Right cardiac atrium (tissue), 5 donors: ENCODE results near the gene ARMC5. TPM values are rescaled to one million over a fixed set of nuclear protein-coding genes. Genes with fewer than 3 reads are reported as not detected.

Experiments used
- ATAC-seq, 2 donors: fragments of 200-7000 bp; cut with Tn5 transposase; one replicate each; pipeline versions ENCODE4 v1.8.0 to v1.9.1; 2020; ENCODE audit warnings: moderate library complexity in 2 of 2, mild to moderate bottlenecking in 1 of 2
- DNase-seq, 3 donors: peaks; one replicate each; pipeline ENCODE4 v3.0.0-alpha.2; 2020
- H3K27ac ChIP-seq: one replicate; pipeline ENCODE4 v1.5.1; 2013; ENCODE audit warnings: mild to moderate bottlenecking, low read length, control low read depth, moderate library complexity
- H3K27me3 ChIP-seq: one replicate; pipeline ENCODE4 v1.6.1; 2013; ENCODE audit not compliant: control insufficient read depth, insufficient read depth
- H3K4me1 ChIP-seq: one replicate; pipeline ENCODE4 v1.6.1; 2013; ENCODE audit warnings: low read length; ENCODE audit not compliant: control insufficient read depth, insufficient read depth
- H3K4me3 ChIP-seq: one replicate; pipeline ENCODE4 v1.5.1; 2013; ENCODE audit warnings: low read length, control low read depth
- H3K9me3 ChIP-seq: one replicate; pipeline ENCODE4 v1.6.1; 2013; ENCODE audit warnings: low read length; ENCODE audit not compliant: control insufficient read depth
- WGBS: extraction: QIAGEN DNeasy Blood & Tissue Kit; methylation state at CpG from one replicate; pipeline ENCODE4 v1.1.7; 2013; 5-methylcytosine and 5-hydroxymethylcytosine counted together
- intact Hi-C, 4 donors: fragments of 100-400 bp; cut with DNase I; formaldehyde crosslinking; loops; one replicate each; pipeline versions ENCODE4 v1.11.0 to v1.14.0; 2022 to 2023
- polyA plus RNA-seq: library from polyadenylated mRNA; stranded (reverse); fragments of 200-250 nt; gene quantifications from one replicate; pipeline ENCODE4 v1.2.3, GENCODE V29; 2013
- total RNA-seq, 4 donors: library from RNA; stranded (reverse); fragmentation: NEBNext Ultra II Directional; extraction: Animal tissue kit (Norgen Biotek cat#: 25700); gene quantifications; one replicate each; pipeline ENCODE4 v1.2.1, GENCODE V29; 2021
- donor health status: healthy with polysubstance abuse.
- donor health status: DM: no; HTN: yes; CAD: no.
- donor health status: DM: no; HTN: no; CAD: no.
- donor health status: DM: no; HTN: yes; CAD: no; lungs with severe emphysema.
- donor health status: DM: yes; HTN: yes; CAD: no.

ARMC5 gene
- total and polyA plus RNA-seq, 5 donors: 6.8 to 9.0 (median 7.9) TPM

DNA sequence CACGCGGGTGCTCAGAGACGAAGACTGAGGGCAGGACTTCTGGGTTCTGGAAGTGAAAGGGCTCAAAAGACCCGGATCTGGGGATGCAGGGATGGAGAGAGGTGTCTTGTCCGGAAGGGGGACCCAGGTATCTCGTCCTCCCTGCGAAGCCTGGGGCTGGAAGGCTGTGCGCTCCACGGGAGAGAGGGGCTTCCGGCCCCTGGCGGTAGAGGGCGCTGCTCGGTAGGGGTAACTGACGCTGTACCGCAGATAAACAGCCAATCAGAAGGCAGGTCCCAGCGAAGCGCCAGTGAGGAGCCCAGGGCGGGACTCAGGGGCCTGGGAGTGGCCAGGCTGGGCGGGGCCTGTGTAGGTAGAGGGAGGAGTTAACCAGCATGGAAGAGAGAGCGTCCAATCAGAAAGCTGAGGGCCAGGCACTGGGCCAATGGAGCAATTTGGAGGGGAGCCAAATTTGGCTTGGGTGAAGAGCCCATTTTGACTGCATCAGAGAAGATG lies 13.5 kb downstream of the ARMC5 start:
- peak; percentile 91 to 93 for ATAC-seq
- H3K27ac ChIP-seq: peak overlapping the region; percentile 98
- peak overlapping the region; percentile 80 for H3K4me3 ChIP-seq
- intact Hi-C loops: loop anchor here in 1 of 4 donors (10.0 kb wide), 1 partner anchor 222 kb away; no protein-coding TSS in a partner anchor
- H3K4me1 ChIP-seq: peaks cover 5% of the 10 kb centered on the region
- no peaks in the 10 kb centered on the region for H3K9me3 ChIP-seq
- peak; percentile 94 to 97 (median 96) for DNase-seq
- H3K27me3 ChIP-seq: no peaks in the 10 kb centered on the region
- 23% methylated on average over 20 of the region's 20 CpGs for WGBS

DNA sequence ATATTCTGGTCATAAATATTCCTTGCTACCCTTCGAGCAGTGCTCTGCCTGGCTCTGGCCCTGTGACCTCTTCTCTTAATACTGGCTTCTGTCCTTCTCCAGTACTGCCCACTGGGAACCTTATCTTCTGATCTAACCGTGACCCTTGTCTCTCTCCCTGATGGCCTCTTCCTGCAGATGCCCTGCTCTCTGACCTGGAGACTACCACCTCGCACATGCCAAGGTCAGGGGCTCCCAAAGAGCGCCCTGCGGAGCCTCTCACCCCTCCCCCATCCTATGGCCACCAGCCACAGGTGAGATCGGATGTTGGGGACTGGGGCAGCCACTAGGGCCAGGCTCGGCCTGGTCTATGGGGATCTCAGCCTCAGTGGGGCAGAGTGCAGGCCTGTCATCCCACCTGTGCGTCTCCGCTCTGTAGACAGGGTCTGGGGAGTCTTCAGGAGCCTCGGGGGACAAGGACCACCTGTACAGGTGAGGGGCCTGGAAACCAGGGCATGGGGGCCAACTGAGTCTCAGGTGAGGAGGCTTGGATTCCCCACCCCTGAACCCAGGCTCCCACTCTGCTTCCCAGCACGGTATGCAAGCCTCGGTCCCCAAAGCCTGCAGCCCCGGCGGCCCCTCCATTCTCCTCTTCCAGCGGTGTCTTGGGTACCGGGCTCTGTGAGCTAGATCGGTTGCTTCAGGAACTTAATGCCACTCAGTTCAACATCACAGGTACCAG lies 14.1 kb downstream of the ARMC5 start:
- 83% methylated on average over 17 of the region's 17 CpGs for WGBS
- no peaks in the 10 kb centered on the region for H3K9me3 ChIP-seq

DNA sequence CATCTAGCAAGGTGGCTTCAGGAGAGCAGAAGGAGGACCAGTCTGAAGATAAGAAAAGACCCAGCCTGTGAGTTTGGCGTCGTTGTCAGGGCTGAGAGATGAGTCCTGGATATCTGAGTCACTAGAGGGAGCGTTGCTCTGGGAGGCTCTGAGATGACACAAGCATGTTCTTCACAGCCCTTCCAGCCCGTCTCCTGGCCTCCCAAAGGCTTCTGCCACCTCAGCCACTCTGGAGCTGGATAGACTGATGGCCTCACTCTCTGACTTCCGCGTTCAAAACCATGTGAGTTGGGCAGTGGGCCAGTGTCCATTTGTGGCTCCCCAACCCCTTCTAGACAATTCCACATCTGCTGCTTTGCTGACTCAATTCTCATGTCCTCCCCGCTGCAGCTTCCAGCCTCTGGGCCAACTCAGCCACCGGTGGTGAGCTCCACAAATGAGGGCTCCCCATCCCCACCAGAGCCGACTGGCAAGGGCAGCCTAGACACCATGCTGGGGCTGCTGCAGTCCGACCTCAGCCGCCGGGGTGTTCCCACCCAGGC lies 14.9 kb downstream of the ARMC5 start:
- no peaks in the 10 kb centered on the region for H3K27me3 ChIP-seq
- H3K9me3 ChIP-seq: no peaks in the 10 kb centered on the region
- ATAC-seq (no peak), DNase-seq (peak in 2 of 3 donors; percentile 54 to 58)
- 68% methylated on average over 12 of the region's 12 CpGs for WGBS
- no peak overlapping the region for H3K4me3 ChIP-seq
- H3K4me1 ChIP-seq: peaks cover 5% of the 10 kb centered on the region
- intact Hi-C loops: loop anchor here in 1 of 4 donors (10.0 kb wide), 1 partner anchor 221 kb away; no protein-coding TSS in a partner anchor
- no peak overlapping the region for H3K27ac ChIP-seq

More for the DNA sequence above, 14.1 kb downstream of the ARMC5 start:
- Histone ChIP-seq H3K27ac (no peak overlapping the region), H3K4me1 (peaks cover 5% of the 10 kb centered on the region), H3K27me3 (no peaks in the 10 kb centered on the region), H3K4me3 (no peak overlapping the region)
- DNase-seq: peak in 2 of 3 donors; percentile 40 to 70
- intact Hi-C loops: loop anchor here in 1 of 4 donors (10.0 kb wide), 1 partner anchor 221 kb away; no protein-coding TSS in a partner anchor
- no peak for ATAC-seq

DNA sequence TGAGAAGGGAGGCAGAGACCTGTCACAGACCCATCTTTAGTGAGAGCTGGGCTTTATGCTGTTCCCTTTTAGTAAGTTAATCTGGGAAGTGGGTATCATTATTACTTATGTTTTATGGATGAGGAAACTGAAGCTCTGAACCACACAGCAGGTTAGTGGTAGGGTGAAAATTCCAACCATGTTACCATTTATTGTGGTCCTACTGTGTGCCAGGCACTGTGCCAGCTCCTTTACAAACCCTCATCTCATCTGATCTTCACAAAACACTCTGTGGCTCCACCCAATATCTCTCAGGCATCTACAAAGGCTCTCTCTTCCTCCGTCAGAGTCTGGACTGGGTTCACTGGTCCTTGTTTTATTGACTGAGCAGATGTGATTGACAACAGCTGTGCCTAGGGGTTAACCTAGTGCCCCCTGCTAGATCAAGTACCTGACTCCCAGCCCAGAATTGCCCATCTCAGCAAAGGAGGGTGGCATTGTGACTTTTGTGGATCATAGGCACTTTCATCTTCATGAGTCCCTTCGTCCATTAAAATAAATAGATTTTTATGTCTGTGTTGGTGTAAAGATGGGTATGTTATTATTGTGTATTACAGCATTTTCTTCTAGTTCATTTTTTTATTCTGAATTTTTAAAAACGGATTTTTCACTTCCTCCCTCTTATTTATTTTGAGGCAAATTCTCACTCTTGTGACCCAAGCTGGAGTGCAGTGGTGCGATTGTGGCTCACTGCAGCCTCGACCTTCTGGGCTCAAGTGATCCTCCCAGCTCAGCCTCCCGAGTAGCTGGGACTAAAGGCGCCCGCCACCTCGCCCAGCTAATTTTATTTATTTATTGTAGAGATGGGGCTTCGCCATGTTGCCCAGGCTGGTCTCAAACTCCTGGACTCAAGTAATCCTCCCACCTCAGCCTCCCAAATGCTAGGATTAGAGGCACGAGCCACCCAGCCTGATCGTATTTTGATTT lies 15.8 kb downstream of the ARMC5 start:
- DNase-seq (peak in 1 of 3 donors; percentile 10), ATAC-seq (no peak)
- intact Hi-C loops: loop anchor here in 1 of 4 donors (10.0 kb wide), 1 partner anchor 220 kb away; no protein-coding TSS in a partner anchor
- Histone ChIP-seq H3K27me3 (no peaks in the 10 kb centered on the region), H3K4me1 (peaks cover 5% of the 10 kb centered on the region), H3K4me3 (no peak overlapping the region), H3K27ac (no peak overlapping the region), H3K9me3 (no peaks in the 10 kb centered on the region)
- WGBS: 91% methylated on average over 12 of the region's 12 CpGs

DNA sequence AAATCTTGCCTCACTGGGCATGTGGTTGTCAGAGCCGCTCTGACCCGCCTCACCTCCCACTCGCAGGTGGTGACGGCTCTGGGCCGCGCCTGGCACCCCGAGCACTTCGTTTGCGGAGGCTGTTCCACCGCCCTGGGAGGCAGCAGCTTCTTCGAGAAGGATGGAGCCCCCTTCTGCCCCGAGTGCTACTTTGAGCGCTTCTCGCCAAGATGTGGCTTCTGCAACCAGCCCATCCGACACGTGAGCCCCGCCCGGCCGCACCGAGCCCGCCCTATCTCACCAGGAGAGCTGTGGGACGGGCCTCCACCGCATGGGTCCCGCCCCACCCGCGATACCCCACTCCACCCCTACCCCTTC lies 16.6 kb downstream of the ARMC5 start:
- intact Hi-C loops: loop anchor here in 1 of 4 donors (10.0 kb wide), 1 partner anchor 219 kb away; no protein-coding TSS in a partner anchor
- no peak for ATAC-seq
- Histone ChIP-seq H3K9me3 (no peaks in the 10 kb centered on the region), H3K4me1 (peaks cover 5% of the 10 kb centered on the region), H3K27ac (no peak overlapping the region), H3K4me3 (no peak overlapping the region), H3K27me3 (no peaks in the 10 kb centered on the region)
- WGBS: 83% methylated on average over 26 of the region's 26 CpGs
- DNase-seq: peak in 1 of 3 donors; percentile 58

DNA sequence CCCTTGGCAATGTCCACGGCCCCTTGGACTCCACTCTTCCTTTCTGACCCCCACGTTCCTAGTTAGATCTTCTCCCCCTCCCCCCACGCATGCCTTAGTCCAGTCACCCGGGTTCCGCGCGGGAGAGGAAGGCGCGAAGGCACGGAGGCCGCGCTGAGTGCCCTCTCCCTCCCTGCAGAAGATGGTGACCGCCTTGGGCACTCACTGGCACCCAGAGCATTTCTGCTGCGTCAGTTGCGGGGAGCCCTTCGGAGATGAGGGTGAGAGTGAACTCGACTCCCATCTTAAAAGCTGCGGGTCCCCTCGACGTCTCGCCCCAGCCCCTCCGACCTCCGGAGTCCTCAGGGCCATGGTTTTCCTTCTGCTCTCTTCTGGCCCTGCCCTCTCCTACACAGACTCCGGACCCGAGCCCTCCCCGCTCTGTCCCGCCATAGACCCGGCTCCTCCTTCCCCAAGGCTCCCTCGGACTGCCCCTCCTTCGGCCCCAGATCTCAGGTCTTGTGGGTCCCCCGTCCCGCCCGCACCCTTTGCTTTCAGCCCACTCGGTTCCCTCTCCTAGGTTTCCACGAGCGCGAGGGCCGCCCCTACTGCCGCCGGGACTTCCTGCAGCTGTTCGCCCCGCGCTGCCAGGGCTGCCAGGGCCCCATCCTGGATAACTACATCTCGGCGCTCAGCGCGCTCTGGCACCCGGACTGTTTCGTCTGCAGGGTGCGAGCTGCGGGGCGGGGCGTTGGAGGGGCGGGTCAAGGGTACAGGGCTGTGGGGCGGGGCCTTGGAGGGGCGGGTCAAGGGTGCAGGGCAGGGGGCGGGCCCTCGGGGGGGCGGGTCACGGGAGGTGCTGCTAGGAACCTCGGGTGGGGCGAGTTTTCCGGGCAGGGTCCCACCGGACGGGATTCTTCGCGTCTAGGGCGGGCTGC lies 17.3 kb downstream of the ARMC5 start:
- peak in 1 of 2 donors; percentile 8 for ATAC-seq
- no peak overlapping the region for H3K27ac ChIP-seq
- H3K4me3 ChIP-seq: no peak overlapping the region
- intact Hi-C loops: loop anchor here in 1 of 4 donors (10.0 kb wide), 1 partner anchor 218 kb away; no protein-coding TSS in a partner anchor
- 72% methylated on average over 68 of the region's 68 CpGs for WGBS
- H3K9me3 ChIP-seq: no peaks in the 10 kb centered on the region
- DNase-seq: peak; percentile 63 to 91 (median 91)
- H3K4me1 ChIP-seq: no peaks in the 10 kb centered on the region
- no peaks in the 10 kb centered on the region for H3K27me3 ChIP-seq

DNA sequence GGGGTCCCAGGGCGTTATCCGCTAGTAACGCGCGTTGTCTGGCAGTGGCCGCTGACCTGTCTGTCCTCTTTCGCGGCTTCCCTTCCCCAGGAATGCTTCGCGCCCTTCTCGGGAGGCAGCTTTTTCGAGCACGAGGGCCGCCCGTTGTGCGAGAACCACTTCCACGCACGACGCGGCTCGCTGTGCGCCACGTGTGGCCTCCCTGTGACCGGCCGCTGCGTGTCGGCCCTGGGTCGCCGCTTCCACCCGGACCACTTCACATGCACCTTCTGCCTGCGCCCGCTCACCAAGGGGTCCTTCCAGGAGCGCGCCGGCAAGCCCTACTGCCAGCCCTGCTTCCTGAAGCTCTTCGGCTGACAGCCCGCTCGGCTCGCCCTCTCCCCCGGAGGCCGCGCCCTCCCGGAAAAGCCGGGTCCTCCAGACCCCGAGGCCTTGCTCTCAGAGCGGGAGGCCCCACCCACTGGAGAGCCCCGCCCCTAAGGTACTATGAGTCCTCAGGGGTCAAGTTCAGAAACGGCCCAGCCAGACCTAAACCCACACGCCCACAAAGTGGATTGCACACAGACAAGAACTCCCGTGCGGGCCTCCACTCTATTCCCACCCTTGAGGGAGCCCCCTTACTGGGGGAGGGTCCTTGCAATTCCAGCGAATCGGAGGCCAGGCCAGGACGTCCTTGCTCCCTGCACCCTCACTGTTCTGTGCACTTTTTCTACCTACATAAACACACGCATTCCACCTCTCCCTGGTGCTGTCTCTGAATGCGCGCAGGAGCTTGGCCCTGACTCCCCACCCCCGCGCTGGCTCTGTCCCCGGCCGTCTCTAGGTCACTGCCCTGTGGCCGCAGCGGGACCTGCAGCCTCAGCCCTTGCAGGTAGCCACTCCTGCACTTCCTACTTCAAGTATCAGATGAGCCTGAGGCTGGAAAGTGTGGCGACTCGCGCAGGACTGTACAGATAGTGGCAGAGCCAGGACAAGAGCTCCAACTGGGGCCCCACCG lies 18.2 kb downstream of the ARMC5 start:
- Histone ChIP-seq H3K27me3 (no peaks in the 10 kb centered on the region), H3K27ac (no peak overlapping the region), H3K9me3 (no peaks in the 10 kb centered on the region), H3K4me1 (no peaks in the 10 kb centered on the region), H3K4me3 (no peak overlapping the region)
- ATAC-seq: peak in 1 of 2 donors; percentile 5
- 71% methylated on average over 67 of the region's 67 CpGs for whole genome bisulfite sequencing
- peak in 2 of 3 donors; percentile 71 to 72 for DNase-seq
- intact Hi-C loops: loop anchor here in 1 of 4 donors (10.0 kb wide), 1 partner anchor 217 kb away; no protein-coding TSS in a partner anchor

DNA sequence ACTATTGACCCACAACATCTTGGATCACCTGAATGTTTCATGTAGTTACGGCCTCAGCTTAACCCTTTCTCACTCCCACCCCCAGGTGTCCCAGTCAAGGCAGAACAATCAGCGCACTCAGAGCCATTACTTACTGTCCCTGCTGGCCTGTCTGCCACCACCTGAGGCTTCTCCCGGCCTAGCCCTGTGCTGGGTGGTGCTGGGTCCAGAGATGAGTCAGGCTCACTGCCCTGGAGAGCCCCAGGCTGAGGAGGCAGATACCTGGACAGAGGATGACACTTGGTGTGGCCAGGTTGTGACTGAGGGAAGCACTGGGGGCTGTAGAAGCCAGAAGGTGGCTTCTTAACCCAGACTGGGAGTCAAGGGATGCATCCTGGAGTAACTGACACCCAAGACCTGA lies 19.7 kb downstream of the ARMC5 start:
- intact Hi-C loops: loop anchor here in 1 of 4 donors (10.0 kb wide), 1 partner anchor 216 kb away; no protein-coding TSS in a partner anchor

DNA sequence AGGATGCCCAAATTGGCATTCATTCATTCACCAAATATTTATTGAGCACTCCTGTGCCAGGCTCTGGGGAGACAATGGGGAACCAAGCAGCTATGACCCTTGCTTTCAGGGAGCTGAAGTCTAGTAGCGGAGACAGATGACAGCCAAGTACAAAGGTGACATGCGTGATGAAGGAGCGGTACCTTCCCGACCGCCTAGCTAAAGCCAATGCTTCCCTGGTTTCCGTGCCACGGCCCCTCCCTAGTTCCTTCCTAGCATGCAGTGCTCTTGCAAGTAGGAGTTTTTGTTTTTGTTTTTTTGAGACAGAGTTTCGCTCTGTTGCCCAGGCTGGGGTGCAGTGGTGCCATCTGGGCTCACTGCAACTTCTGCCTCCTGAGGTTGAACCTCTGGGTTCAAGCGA lies 20.4 kb downstream of the ARMC5 start:
- Histone ChIP-seq H3K27me3 (no peaks in the 10 kb centered on the region), H3K4me3 (no peak overlapping the region), H3K4me1 (no peaks in the 10 kb centered on the region), H3K9me3 (no peaks in the 10 kb centered on the region), H3K27ac (no peak overlapping the region)
- ATAC-seq (no peak), DNase-seq (peak in 1 of 3 donors; percentile 36)
- 74% methylated on average over 9 of the region's 9 CpGs for WGBS
- intact Hi-C loops: loop anchor here in 1 of 4 donors (10.0 kb wide), 1 partner anchor 215 kb away; no protein-coding TSS in a partner anchor

More for the DNA sequence above, 19.7 kb downstream of the ARMC5 start:
- 86% methylated on average over 3 of the region's 3 CpGs for WGBS
- DNase-seq (peak in 1 of 3 donors; percentile 14), ATAC-seq (no peak)
- H3K27ac ChIP-seq: no peak overlapping the region
- H3K27me3 ChIP-seq: no peaks in the 10 kb centered on the region
- H3K4me3 ChIP-seq: no peak overlapping the region
- H3K4me1 ChIP-seq: no peaks in the 10 kb centered on the region
- no peaks in the 10 kb centered on the region for H3K9me3 ChIP-seq
